Smooth muscle cell (in vitro differentiated cells): Measurements from ENCODE around the gene MRPL38. TPM values are rescaled to one million over a fixed set of nuclear protein-coding genes. Genes with fewer than 3 reads are reported as not detected.
"Not testable (repeated sequence)": the region's sequence is repeated elsewhere in the genome, so short reads cannot be mapped to it uniquely, and the experiment has no call there.

Source experiments
- DNase-seq: peaks from one replicate; lab custom pipeline; 2025; ENCODE audit not compliant: unreplicated experiment; lab: John Stamatoyannopoulos, UW
- H2AFZ ChIP-seq: fragments of 200-600 bp; sonication (generic); 2 replicates; pipeline ENCODE4 v1.6.0; 2016; ENCODE audit warnings: antibody characterized with exemption, low read depth, mild to moderate bottlenecking
- H3F3A ChIP-seq: fragments of 200-600 bp; sonication (generic); 2 replicates; pipeline ENCODE4 v1.6.0; 2017; ENCODE audit warnings: antibody characterized with exemption, low read depth
- H3K27ac ChIP-seq: fragments of 200-600 bp; sonication (generic); 2 replicates; pipeline ENCODE4 v1.5.1; 2016; ENCODE audit warnings: low read depth, mild to moderate bottlenecking
- H3K27me3 ChIP-seq: fragments of 200-600 bp; sonication (generic); 2 replicates; pipeline ENCODE4 v1.6.1; 2016; ENCODE audit warnings: low read depth, mild to moderate bottlenecking
- H3K36me3 ChIP-seq: fragments of 200-600 bp; sonication (generic); 2 replicates; pipeline ENCODE4 v1.5.1; 2016; ENCODE audit warnings: low read depth
- H3K4me1 ChIP-seq: fragments of 200-600 bp; sonication (generic); 2 replicates; pipeline ENCODE4 v1.5.1; 2016; ENCODE audit warnings: low read depth
- H3K4me2 ChIP-seq: fragments of 200-600 bp; sonication (generic); 2 replicates; pipeline ENCODE4 v1.6.0; 2016; ENCODE audit warnings: mild to moderate bottlenecking
- H3K4me3 ChIP-seq: fragments of 200-600 bp; sonication (generic); 2 replicates; pipeline ENCODE4 v1.5.1; 2016; ENCODE audit warnings: mild to moderate bottlenecking
- H3K79me2 ChIP-seq: fragments of 200-600 bp; sonication (generic); 2 replicates; pipeline ENCODE4 v1.6.0; 2016; ENCODE audit warnings: low read depth, mild to moderate bottlenecking
- H3K9ac ChIP-seq: fragments of 200-600 bp; sonication (generic); 2 replicates; pipeline ENCODE4 v1.6.0; 2016; ENCODE audit warnings: low read depth
- H3K9me3 ChIP-seq: fragments of 200-600 bp; sonication (generic); replicated peaks from 2 replicates; pipeline ENCODE4 v1.5.1; 2016; ENCODE audit warnings: low read depth
- H4K20me1 ChIP-seq: fragments of 200-600 bp; sonication (generic); 2 replicates; pipeline ENCODE4 v1.6.0; 2016; ENCODE audit warnings: low read depth
- WGBS: methylation state at CpG from one replicate; pipeline ENCODE4 v1.1.7; 2016; ENCODE audit warnings: low lambda C conversion rate; 5-methylcytosine and 5-hydroxymethylcytosine counted together
- polyA plus RNA-seq: library from polyadenylated mRNA; unstranded; fragments of >200 nt; fragmentation: Nextera tagmentation; extraction: Ambion mirVana; gene quantifications from 2 replicates; pipeline ENCODE4 v1.2.1, GENCODE V29; 2016
- total RNA-seq: library from RNA; depleted of rRNA; stranded (reverse); fragments of >200 nt; gene quantifications from 2 replicates; pipeline ENCODE4 v1.2.3, GENCODE V29; 2014
- TF ChIP-seq, protein P1 (sequence below): fragments of 200-600 bp; sonication (generic); IDR thresholded peaks from 2 replicates; pipeline ENCODE4 v1.5.1; 2017; ENCODE audit warnings: borderline replicate concordance, mild to moderate bottlenecking, antibody characterized with exemption; ENCODE audit not compliant: insufficient read depth, poor library complexity, severe bottlenecking

Gene MRPL38
- total and polyA plus RNA-seq, 2 experiments from 2014 or later, result 48.4 to 90.5 TPM

DNA sequence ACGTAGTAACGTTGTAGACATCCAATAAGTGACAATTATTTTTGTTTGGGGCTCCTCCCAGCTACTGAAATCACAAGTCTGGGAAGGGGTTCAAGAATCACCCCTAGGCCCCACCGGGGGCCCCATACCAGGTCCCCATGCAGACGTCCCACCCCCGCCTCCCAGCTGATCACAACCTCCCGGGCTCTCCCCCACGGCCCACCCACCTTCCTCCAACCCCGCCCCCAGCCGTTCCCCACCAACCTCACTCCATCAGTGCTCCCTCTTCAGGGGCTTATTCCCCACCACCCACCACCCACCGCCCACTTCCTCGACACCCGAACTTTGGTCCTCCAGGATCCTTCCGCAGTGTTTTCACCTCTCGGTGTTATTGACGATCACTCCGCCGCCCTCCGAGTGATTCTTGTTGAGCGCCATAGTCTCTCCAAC, 49.8 kb downstream of the MRPL38 start:
- Histone ChIP-seq H3F3A (peaks cover 10% of the 10 kb centered on the region), H4K20me1 (peaks cover 16% of the 10 kb centered on the region), H3K79me2 (peaks cover 6% of the 10 kb centered on the region), H3K9ac (peak overlapping the region; percentile 68), H3K27me3 (no peaks in the 10 kb centered on the region), H3K4me2 (peak overlapping the region; percentile 84), H3K36me3 (no peaks in the 10 kb centered on the region), H2AFZ (no peak overlapping the region), H3K9me3 (no peaks in the 10 kb centered on the region), H3K27ac (peak overlapping the region; percentile 81), H3K4me3 (peak overlapping the region; percentile 75), H3K4me1 (peaks cover 8% of the 10 kb centered on the region)
- TF ChIP-seq, protein P1, sequence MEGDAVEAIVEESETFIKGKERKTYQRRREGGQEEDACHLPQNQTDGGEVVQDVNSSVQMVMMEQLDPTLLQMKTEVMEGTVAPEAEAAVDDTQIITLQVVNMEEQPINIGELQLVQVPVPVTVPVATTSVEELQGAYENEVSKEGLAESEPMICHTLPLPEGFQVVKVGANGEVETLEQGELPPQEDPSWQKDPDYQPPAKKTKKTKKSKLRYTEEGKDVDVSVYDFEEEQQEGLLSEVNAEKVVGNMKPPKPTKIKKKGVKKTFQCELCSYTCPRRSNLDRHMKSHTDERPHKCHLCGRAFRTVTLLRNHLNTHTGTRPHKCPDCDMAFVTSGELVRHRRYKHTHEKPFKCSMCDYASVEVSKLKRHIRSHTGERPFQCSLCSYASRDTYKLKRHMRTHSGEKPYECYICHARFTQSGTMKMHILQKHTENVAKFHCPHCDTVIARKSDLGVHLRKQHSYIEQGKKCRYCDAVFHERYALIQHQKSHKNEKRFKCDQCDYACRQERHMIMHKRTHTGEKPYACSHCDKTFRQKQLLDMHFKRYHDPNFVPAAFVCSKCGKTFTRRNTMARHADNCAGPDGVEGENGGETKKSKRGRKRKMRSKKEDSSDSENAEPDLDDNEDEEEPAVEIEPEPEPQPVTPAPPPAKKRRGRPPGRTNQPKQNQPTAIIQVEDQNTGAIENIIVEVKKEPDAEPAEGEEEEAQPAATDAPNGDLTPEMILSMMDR, result no peak
- no peak for DNase-seq
- WGBS, result 1% methylated on average over 19 of the region's 19 CpGs

DNA sequence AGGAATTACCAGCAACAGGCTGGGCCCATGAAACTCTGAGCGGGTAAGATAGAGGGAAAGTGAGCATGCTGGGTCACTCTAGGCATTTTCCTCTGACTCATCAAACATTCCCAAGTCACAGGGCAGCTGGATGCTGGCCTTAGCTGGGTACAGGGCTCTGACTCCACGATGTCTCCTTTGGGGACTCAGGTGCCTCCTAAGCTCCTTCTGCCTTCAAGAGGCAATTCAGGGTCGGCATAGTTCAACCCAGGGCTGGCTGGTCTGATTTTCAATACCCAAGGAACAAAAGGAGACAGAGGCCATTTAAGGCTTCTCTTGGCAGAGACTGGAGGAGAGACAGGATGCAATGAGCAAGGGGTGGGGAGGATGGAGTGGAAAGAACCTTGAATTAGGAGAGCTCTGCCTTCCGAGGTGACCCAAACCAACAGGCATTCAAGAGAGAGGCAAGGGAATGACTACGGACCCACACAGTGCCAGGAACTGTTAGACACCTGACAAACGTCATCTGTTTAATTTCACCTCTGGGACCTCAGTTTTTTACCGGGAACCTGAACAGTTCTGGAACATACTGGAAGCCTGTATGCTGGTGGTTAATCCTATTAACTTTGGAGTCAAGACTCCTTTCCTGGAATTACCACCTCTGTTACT, 50.5 kb downstream of the MRPL38 start:
- Histone ChIP-seq H4K20me1 (peaks cover 16% of the 10 kb centered on the region), H2AFZ (no peak overlapping the region), H3K4me2 (peak overlapping the region; percentile 84), H3F3A (peaks cover 10% of the 10 kb centered on the region), H3K79me2 (peaks cover 6% of the 10 kb centered on the region), H3K36me3 (no peaks in the 10 kb centered on the region), H3K4me3 (peak overlapping the region; percentile 75), H3K9ac (peak overlapping the region; percentile 68), H3K9me3 (no peaks in the 10 kb centered on the region), H3K27me3 (no peaks in the 10 kb centered on the region), H3K27ac (peak overlapping the region; percentile 81), H3K4me1 (peaks cover 8% of the 10 kb centered on the region)
- DNase-seq, result peak; percentile 12
- TF ChIP-seq, protein P1, result no peak
- 35% methylated on average over 7 of the region's 7 CpGs for WGBS

DNA sequence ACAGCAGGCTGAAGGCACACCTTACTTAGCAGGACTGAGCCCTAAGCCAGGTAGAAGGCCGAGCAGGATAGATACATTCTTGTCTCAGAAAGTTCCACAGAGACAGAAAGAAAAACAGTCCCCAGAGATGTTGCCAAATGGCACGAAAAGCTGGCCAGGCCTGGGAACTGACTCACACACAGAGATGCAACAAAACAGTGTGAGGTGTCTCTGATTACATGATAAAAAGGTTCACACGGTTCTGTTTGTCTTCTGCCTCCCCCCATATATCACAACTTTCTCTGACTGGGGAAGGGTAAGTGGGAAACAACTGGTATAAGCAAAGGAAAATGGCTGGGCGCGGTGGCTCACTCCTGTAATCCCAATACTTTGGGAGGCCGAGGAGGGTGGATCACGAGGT, 51.3 kb downstream of the MRPL38 start:
- peaks cover 6% of the 10 kb centered on the region for H3K79me2 ChIP-seq
- peak overlapping the region; percentile 81 for H3K27ac ChIP-seq
- H3K4me1 ChIP-seq, result peaks cover 8% of the 10 kb centered on the region
- DNase-seq, result no peak
- H3K9me3 ChIP-seq, result no peaks in the 10 kb centered on the region
- no peak overlapping the region for H2AFZ ChIP-seq
- no peaks in the 10 kb centered on the region for H3K36me3 ChIP-seq
- peak overlapping the region; percentile 30 for H3K9ac ChIP-seq
- peak overlapping the region; percentile 84 for H3K4me2 ChIP-seq
- peaks cover 16% of the 10 kb centered on the region for H4K20me1 ChIP-seq
- no peak overlapping the region for H3K4me3 ChIP-seq
- peaks cover 10% of the 10 kb centered on the region for H3F3A ChIP-seq
- WGBS, result 66% methylated on average over 7 of the region's 7 CpGs
- H3K27me3 ChIP-seq, result no peaks in the 10 kb centered on the region
- TF ChIP-seq, protein P1, result no peak

DNA sequence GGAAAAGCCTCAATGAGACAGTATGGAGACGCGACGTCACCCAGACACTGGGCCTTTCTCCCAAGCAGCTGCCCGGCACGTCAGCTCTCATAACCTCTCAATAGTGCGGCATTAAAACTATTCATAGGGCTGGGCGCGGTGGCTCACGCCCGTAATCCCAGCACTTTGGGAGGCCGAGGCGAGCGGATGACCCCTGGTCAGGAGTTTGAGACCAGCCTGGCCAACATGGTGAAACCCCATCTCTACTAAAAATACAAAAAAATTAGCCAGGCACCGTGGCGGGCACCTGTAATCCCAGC, 53.0 kb downstream of the MRPL38 start:
- H3K9me3 ChIP-seq, DNase-seq, H3K27me3 ChIP-seq, H3K9ac ChIP-seq, H3K4me2 ChIP-seq, H3K4me1 ChIP-seq, H2AFZ ChIP-seq, H3K79me2 ChIP-seq, H3K27ac ChIP-seq, H3K4me3 ChIP-seq, H3K36me3 ChIP-seq: not testable (repeated sequence)
- WGBS, result 99% methylated on average over 15 of the region's 15 CpGs
- H3F3A ChIP-seq, result peaks cover 10% of the 10 kb centered on the region
- peaks cover 16% of the 10 kb centered on the region for H4K20me1 ChIP-seq
